Suprapubic skin (tissue), 4 donors: ENCODE data around the gene ACVR1.

Source experiments
- EP300 ChIP-seq: sonication (generic); formaldehyde crosslinking; IDR thresholded peaks from one replicate; pipeline ENCODE4 v1.6.1; 2017; ENCODE audit warnings: antibody characterized with exemption
- POLR2A ChIP-seq, 2 donors: fragments of 450-650 bp; IDR thresholded peaks; one replicate each; pipeline ENCODE4 v1.6.1; 2017; ENCODE audit warnings: antibody characterized with exemption in 2 of 2, mild to moderate bottlenecking in 2 of 2, moderate library complexity in 2 of 2
- POLR2AphosphoS5 ChIP-seq, 3 donors: sonication (generic); formaldehyde crosslinking; IDR thresholded peaks; one replicate each; pipeline ENCODE4 v1.6.1; 2017; ENCODE audit warnings: antibody characterized with exemption in 3 of 3
- TF ChIP-seq, protein P1 (sequence below), 2 donors: fragments of 200-600 bp in 1 of 2; fragments of 450-650 bp in 1 of 2; sonication (generic) in 1 of 2; IDR thresholded peaks; one replicate each; pipeline ENCODE4 v1.5.1; 2016 to 2019; ENCODE audit warnings: antibody characterized with exemption in 2 of 2, mild to moderate bottlenecking in 1 of 2, moderate library complexity in 1 of 2

DNA sequence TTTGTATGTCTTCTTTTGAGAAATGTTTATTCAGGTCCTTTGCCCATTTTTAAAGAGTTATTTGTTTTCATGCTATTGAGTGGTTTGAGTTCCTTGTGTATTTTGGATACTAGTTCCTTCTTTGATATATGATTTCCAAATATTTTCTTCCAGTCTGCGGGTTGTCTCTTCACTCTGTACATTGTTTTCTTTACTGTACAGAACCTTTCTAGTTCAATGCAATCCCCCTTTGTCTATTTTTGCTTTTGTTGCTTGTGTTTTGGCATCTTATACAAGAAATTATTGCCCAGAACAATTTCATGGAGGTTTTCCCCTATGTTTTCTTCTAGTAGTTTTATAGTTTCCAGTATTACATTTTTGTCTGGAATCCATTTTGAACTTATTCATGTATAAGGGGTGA lies 185.0 kb downstream of the ACVR1 start:
- TF ChIP-seq, protein P1, sequence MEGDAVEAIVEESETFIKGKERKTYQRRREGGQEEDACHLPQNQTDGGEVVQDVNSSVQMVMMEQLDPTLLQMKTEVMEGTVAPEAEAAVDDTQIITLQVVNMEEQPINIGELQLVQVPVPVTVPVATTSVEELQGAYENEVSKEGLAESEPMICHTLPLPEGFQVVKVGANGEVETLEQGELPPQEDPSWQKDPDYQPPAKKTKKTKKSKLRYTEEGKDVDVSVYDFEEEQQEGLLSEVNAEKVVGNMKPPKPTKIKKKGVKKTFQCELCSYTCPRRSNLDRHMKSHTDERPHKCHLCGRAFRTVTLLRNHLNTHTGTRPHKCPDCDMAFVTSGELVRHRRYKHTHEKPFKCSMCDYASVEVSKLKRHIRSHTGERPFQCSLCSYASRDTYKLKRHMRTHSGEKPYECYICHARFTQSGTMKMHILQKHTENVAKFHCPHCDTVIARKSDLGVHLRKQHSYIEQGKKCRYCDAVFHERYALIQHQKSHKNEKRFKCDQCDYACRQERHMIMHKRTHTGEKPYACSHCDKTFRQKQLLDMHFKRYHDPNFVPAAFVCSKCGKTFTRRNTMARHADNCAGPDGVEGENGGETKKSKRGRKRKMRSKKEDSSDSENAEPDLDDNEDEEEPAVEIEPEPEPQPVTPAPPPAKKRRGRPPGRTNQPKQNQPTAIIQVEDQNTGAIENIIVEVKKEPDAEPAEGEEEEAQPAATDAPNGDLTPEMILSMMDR (IDR thresholded peaks at IDR 0.05): no peak
- TF ChIP-seq POLR2A (IDR thresholded peaks at IDR 0.05) (no peak), POLR2AphosphoS5 (IDR thresholded peaks at IDR 0.05) (no peak), EP300 (no peak)
